Smooth muscle cell (in vitro differentiated cells): ENCODE results near the gene DHX57. TPM values are rescaled to one million over a fixed set of nuclear protein-coding genes. Genes with fewer than 3 reads are reported as not detected.

Experiments used
- DNase-seq: peaks from one replicate; lab custom pipeline; 2025; ENCODE audit not compliant: unreplicated experiment; lab: John Stamatoyannopoulos, UW
- H2AFZ ChIP-seq: fragments of 200-600 bp; sonication (generic); 2 replicates; pipeline ENCODE4 v1.6.0; 2016; ENCODE audit warnings: antibody characterized with exemption, low read depth, mild to moderate bottlenecking
- H3F3A ChIP-seq: fragments of 200-600 bp; sonication (generic); 2 replicates; pipeline ENCODE4 v1.6.0; 2017; ENCODE audit warnings: antibody characterized with exemption, low read depth
- H3K27ac ChIP-seq: fragments of 200-600 bp; sonication (generic); 2 replicates; pipeline ENCODE4 v1.5.1; 2016; ENCODE audit warnings: low read depth, mild to moderate bottlenecking
- H3K27me3 ChIP-seq: fragments of 200-600 bp; sonication (generic); 2 replicates; pipeline ENCODE4 v1.6.1; 2016; ENCODE audit warnings: low read depth, mild to moderate bottlenecking
- H3K36me3 ChIP-seq: fragments of 200-600 bp; sonication (generic); 2 replicates; pipeline ENCODE4 v1.5.1; 2016; ENCODE audit warnings: low read depth
- H3K4me1 ChIP-seq: fragments of 200-600 bp; sonication (generic); 2 replicates; pipeline ENCODE4 v1.5.1; 2016; ENCODE audit warnings: low read depth
- H3K4me2 ChIP-seq: fragments of 200-600 bp; sonication (generic); 2 replicates; pipeline ENCODE4 v1.6.0; 2016; ENCODE audit warnings: mild to moderate bottlenecking
- H3K4me3 ChIP-seq: fragments of 200-600 bp; sonication (generic); 2 replicates; pipeline ENCODE4 v1.5.1; 2016; ENCODE audit warnings: mild to moderate bottlenecking
- H3K79me2 ChIP-seq: fragments of 200-600 bp; sonication (generic); 2 replicates; pipeline ENCODE4 v1.6.0; 2016; ENCODE audit warnings: low read depth, mild to moderate bottlenecking
- H3K9ac ChIP-seq: fragments of 200-600 bp; sonication (generic); 2 replicates; pipeline ENCODE4 v1.6.0; 2016; ENCODE audit warnings: low read depth
- H3K9me3 ChIP-seq: fragments of 200-600 bp; sonication (generic); replicated peaks from 2 replicates; pipeline ENCODE4 v1.5.1; 2016; ENCODE audit warnings: low read depth
- H4K20me1 ChIP-seq: fragments of 200-600 bp; sonication (generic); 2 replicates; pipeline ENCODE4 v1.6.0; 2016; ENCODE audit warnings: low read depth
- CTCF ChIP-seq: fragments of 200-600 bp; sonication (generic); IDR thresholded peaks from 2 replicates; pipeline ENCODE4 v1.5.1; 2017; ENCODE audit warnings: borderline replicate concordance, mild to moderate bottlenecking, antibody characterized with exemption; ENCODE audit not compliant: insufficient read depth, poor library complexity, severe bottlenecking
- WGBS: methylation state at CpG from one replicate; pipeline ENCODE4 v1.1.7; 2016; ENCODE audit warnings: low lambda C conversion rate; 5-methylcytosine and 5-hydroxymethylcytosine counted together
- polyA plus RNA-seq: library from polyadenylated mRNA; unstranded; fragments of >200 nt; fragmentation: Nextera tagmentation; extraction: Ambion mirVana; gene quantifications from 2 replicates; pipeline ENCODE4 v1.2.1, GENCODE V29; 2016
- total RNA-seq: library from RNA; depleted of rRNA; stranded (reverse); fragments of >200 nt; gene quantifications from 2 replicates; pipeline ENCODE4 v1.2.3, GENCODE V29; 2014

Gene DHX57
- total and polyA plus RNA-seq, 2 experiments from 2014 or later: 10.8 to 16.8 TPM

GRCh38 chr2:38754506-38754905, 121.2 kb downstream of the DHX57 start:
- no peak for DNase-seq
- H3K4me2 ChIP-seq: no peak overlapping the region
- H3F3A ChIP-seq: no peaks in the 10 kb centered on the region
- peaks cover 12% of the 10 kb centered on the region for H4K20me1 ChIP-seq
- no peak overlapping the region for H3K9ac ChIP-seq
- H3K4me3 ChIP-seq: no peak overlapping the region
- no peaks in the 10 kb centered on the region for H3K27me3 ChIP-seq
- H2AFZ ChIP-seq: no peak overlapping the region
- TF ChIP-seq CTCF: no peak
- 93% methylated on average over 3 of the region's 3 CpGs for WGBS
- no peak overlapping the region for H3K27ac ChIP-seq
- no peaks in the 10 kb centered on the region for H3K36me3 ChIP-seq
- peaks cover 16% of the 10 kb centered on the region for H3K4me1 ChIP-seq
- H3K79me2 ChIP-seq: peaks cover 15% of the 10 kb centered on the region
- no peaks in the 10 kb centered on the region for H3K9me3 ChIP-seq

GRCh38 chr2:38754049-38754448, 121.7 kb downstream of the DHX57 start:
- no peak overlapping the region for H3K27ac ChIP-seq
- H2AFZ ChIP-seq: no peak overlapping the region
- peaks cover 19% of the 10 kb centered on the region for H3K79me2 ChIP-seq
- H3K4me2 ChIP-seq: no peak overlapping the region
- H3K9ac ChIP-seq: no peak overlapping the region
- no peaks in the 10 kb centered on the region for H3F3A ChIP-seq
- H3K4me1 ChIP-seq: peaks cover 20% of the 10 kb centered on the region
- no peaks in the 10 kb centered on the region for H3K36me3 ChIP-seq
- H3K9me3 ChIP-seq: no peaks in the 10 kb centered on the region
- TF ChIP-seq CTCF: no peak
- no peaks in the 10 kb centered on the region for H3K27me3 ChIP-seq
- peaks cover 16% of the 10 kb centered on the region for H4K20me1 ChIP-seq
- DNase-seq: no peak
- H3K4me3 ChIP-seq: no peak overlapping the region

- peak overlapping the region; percentile 97 for H3K27ac ChIP-seq
- H3K36me3 ChIP-seq: peaks cover 18% of the 10 kb centered on the region
- no peaks in the 10 kb centered on the region for H3K27me3 ChIP-seq
- peak overlapping the region; percentile 89 for H3K4me2 ChIP-seq
- peaks cover 39% of the 10 kb centered on the region for H4K20me1 ChIP-seq
- no peak for DNase-seq
- H3K4me3 ChIP-seq: peak overlapping the region; percentile 100
- peak overlapping the region; percentile 93 for H2AFZ ChIP-seq
- no peak for TF ChIP-seq CTCF
- 12% methylated on average over 18 of the region's 18 CpGs for WGBS
- H3F3A ChIP-seq: peaks cover 17% of the 10 kb centered on the region
- peaks cover 36% of the 10 kb centered on the region for H3K4me1 ChIP-seq
- H3K9ac ChIP-seq: peak overlapping the region; percentile 96
- no peaks in the 10 kb centered on the region for H3K9me3 ChIP-seq
- H3K79me2 ChIP-seq: peaks cover 42% of the 10 kb centered on the region
Measured at GRCh38 chr2:38751596-38752410, 123.9 kb downstream of the DHX57 start.
